Hepatocyte (in vitro differentiated cells): ENCODE results near the gene CCNG1.

ENCODE experiments used
- EZH2 ChIP-seq: fragments of 200-600 bp; sonication (generic); IDR thresholded peaks from 2 replicates; pipeline ENCODE4 v1.6.1; 2016; ENCODE audit warnings: antibody characterized with exemption, mild to moderate bottlenecking, borderline replicate concordance
- EZH2phosphoT487 ChIP-seq: fragments of 200-600 bp; sonication (generic); IDR thresholded peaks from one replicate; pipeline ENCODE4 v1.6.1; 2018; ENCODE audit warnings: antibody characterized with exemption, mild to moderate bottlenecking, low read depth, moderate library complexity; ENCODE audit not compliant: unreplicated experiment, severe bottlenecking
- TF ChIP-seq, protein P1 (sequence below): fragments of 200-600 bp; sonication (generic); IDR thresholded peaks from 2 replicates; pipeline ENCODE4 v1.5.1; 2016; ENCODE audit warnings: antibody characterized with exemption, mild to moderate bottlenecking; ENCODE audit not compliant: poor library complexity

DNA sequence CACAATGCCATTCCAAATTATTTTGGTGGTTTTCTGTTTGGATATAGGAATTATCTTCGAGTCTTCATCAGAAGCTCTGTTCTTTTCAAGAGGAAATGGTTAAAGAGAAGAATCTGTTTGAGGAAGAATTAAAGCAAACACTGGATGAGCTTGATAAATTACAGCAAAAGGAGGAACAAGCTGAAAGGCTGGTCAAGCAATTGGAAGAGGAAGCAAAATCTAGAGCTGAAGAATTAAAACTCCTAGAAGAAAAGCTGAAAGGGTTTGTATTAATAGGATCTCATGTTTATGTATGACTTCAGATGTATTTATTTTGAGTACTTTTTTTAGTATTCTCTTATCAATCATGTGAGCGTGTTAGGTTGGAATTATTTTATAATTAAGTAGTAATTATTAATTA, 38.0 kb downstream of the CCNG1 start:
- TF ChIP-seq, protein P1, sequence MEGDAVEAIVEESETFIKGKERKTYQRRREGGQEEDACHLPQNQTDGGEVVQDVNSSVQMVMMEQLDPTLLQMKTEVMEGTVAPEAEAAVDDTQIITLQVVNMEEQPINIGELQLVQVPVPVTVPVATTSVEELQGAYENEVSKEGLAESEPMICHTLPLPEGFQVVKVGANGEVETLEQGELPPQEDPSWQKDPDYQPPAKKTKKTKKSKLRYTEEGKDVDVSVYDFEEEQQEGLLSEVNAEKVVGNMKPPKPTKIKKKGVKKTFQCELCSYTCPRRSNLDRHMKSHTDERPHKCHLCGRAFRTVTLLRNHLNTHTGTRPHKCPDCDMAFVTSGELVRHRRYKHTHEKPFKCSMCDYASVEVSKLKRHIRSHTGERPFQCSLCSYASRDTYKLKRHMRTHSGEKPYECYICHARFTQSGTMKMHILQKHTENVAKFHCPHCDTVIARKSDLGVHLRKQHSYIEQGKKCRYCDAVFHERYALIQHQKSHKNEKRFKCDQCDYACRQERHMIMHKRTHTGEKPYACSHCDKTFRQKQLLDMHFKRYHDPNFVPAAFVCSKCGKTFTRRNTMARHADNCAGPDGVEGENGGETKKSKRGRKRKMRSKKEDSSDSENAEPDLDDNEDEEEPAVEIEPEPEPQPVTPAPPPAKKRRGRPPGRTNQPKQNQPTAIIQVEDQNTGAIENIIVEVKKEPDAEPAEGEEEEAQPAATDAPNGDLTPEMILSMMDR: no peak
- TF ChIP-seq EZH2phosphoT487 (no peak), EZH2 (no peak)
